CD14-positive monocyte (primary cell): Measurements from ENCODE around the gene AFM. TPM values are rescaled to one million over a fixed set of nuclear protein-coding genes. Genes with fewer than 3 reads are reported as not detected.

ENCODE experiments used
- DNase-seq, 3 donors: peaks; one replicate each; pipeline ENCODE4 v3.0.0-alpha.2; 2011 to 2022
- H2AFZ ChIP-seq: 2 replicates; pipeline ENCODE4 v1.6.0; 2012; ENCODE audit warnings: mild to moderate bottlenecking, low read depth, low read length, inconsistent platforms; ENCODE audit not compliant: insufficient read depth, poor library complexity, severe bottlenecking
- H3K27ac ChIP-seq, 2 donors: 1 replicate in 1 of 2; 2 replicates in 1 of 2; pipeline ENCODE4 v1.5.1; 2012 to 2013; ENCODE audit warnings: low read length in 2 of 2, control low read depth in 1 of 2, inconsistent platforms in 1 of 2, low read depth in 1 of 2, mild to moderate bottlenecking in 1 of 2
- H3K27me3 ChIP-seq, 2 donors: one replicate each; pipeline versions ENCODE4 v1.6.0 to v1.6.1; 2011 to 2013; ENCODE audit warnings: low read length in 2 of 2; ENCODE audit not compliant: control insufficient read depth in 2 of 2, insufficient read depth in 2 of 2
- H3K36me3 ChIP-seq, 2 donors: replicated peaks in 1 of 2; 1 replicate in 1 of 2; 2 replicates in 1 of 2; pipeline versions ENCODE4 v1.5.1 to v1.6.1; 2012 to 2013; ENCODE audit warnings: low read length in 2 of 2, control low read depth in 1 of 2, inconsistent platforms in 1 of 2, mild to moderate bottlenecking in 1 of 2; ENCODE audit not compliant: insufficient read depth in 2 of 2, control insufficient read depth in 1 of 2
- H3K4me1 ChIP-seq, 2 donors: 1 replicate in 1 of 2; 2 replicates in 1 of 2; pipeline versions ENCODE4 v1.5.1 to v1.6.1; 2012 to 2013; ENCODE audit warnings: low read length in 2 of 2, control low read depth in 1 of 2, inconsistent platforms in 1 of 2, mild to moderate bottlenecking in 1 of 2, moderate library complexity in 1 of 2; ENCODE audit not compliant: insufficient read depth in 2 of 2, control insufficient read depth in 1 of 2
- H3K4me2 ChIP-seq: replicated peaks from 2 replicates; pipeline ENCODE3; 2012; ENCODE audit warnings: low read length, moderate library complexity, mild to moderate bottlenecking; ENCODE audit not compliant: poor library complexity, severe bottlenecking; ENCODE audit errors: extremely low read depth
- H3K4me3 ChIP-seq, 3 experiments: fragments of 200-600 bp in 1 of 3; sonication (generic) in 1 of 3; replicated peaks in 1 of 3; 1 replicate in 2 of 3; 2 replicates in 1 of 3; pipeline ENCODE4 v1.5.1; 2011 to 2013; ENCODE audit warnings: low read length in 3 of 3, mild to moderate bottlenecking in 3 of 3, control low read depth in 2 of 3, low read depth in 2 of 3, inconsistent platforms in 1 of 3, moderate library complexity in 1 of 3
- H3K79me2 ChIP-seq: 2 replicates; pipeline ENCODE4 v1.6.0; 2012; ENCODE audit warnings: mild to moderate bottlenecking, control low read depth, inconsistent platforms, low read length, moderate library complexity; ENCODE audit not compliant: insufficient read depth
- H3K9ac ChIP-seq: 2 replicates; pipeline ENCODE4 v1.6.0; 2017; ENCODE audit warnings: low read length, mild to moderate bottlenecking; ENCODE audit not compliant: insufficient read depth, poor library complexity, severe bottlenecking
- H3K9me3 ChIP-seq, 2 donors: replicated peaks in 1 of 2; 1 replicate in 1 of 2; 2 replicates in 1 of 2; pipeline versions ENCODE4 v1.5.1 to v1.6.1; 2012 to 2013; ENCODE audit warnings: low read length in 2 of 2, control low read depth in 1 of 2; ENCODE audit not compliant: control insufficient read depth in 1 of 2, insufficient read depth in 1 of 2
- H4K20me1 ChIP-seq: 2 replicates; pipeline ENCODE4 v1.6.0; 2012; ENCODE audit warnings: mild to moderate bottlenecking, low read length, control low read depth, moderate library complexity; ENCODE audit not compliant: insufficient read depth
- H3K27ac Mint-ChIP-seq, 7 donors: one replicate each; pipeline ENCODE4 v1.8.0; 2020; ENCODE audit warnings: mild to moderate bottlenecking in 7 of 7, mixed read lengths in 7 of 7, moderate library complexity in 6 of 7, inconsistent platforms in 2 of 7
- H3K27me3 Mint-ChIP-seq, 3 donors: one replicate each; pipeline ENCODE4 v1.8.0; 2021 to 2022; ENCODE audit warnings: low read depth in 3 of 3, mild to moderate bottlenecking in 3 of 3, mixed read lengths in 3 of 3, moderate library complexity in 3 of 3, inconsistent platforms in 1 of 3
- H3K36me3 Mint-ChIP-seq, 2 donors: one replicate each; pipeline ENCODE4 v1.8.0; 2020; ENCODE audit warnings: mixed read lengths in 2 of 2, inconsistent platforms in 1 of 2, mild to moderate bottlenecking in 1 of 2
- H3K4me1 Mint-ChIP-seq: one replicate; pipeline ENCODE4 v1.8.0; 2020; ENCODE audit warnings: mild to moderate bottlenecking, mixed read lengths
- H3K4me3 Mint-ChIP-seq, 2 donors: one replicate each; pipeline ENCODE4 v1.8.0; 2020; ENCODE audit warnings: mild to moderate bottlenecking in 2 of 2, mixed read lengths in 2 of 2, moderate library complexity in 1 of 2
- H3K9me3 Mint-ChIP-seq, 7 donors: one replicate each; pipeline ENCODE4 v1.8.0; 2020 to 2022; ENCODE audit warnings: mixed read lengths in 7 of 7, mild to moderate bottlenecking in 6 of 7, moderate library complexity in 6 of 7, inconsistent platforms in 2 of 7
- CTCF ChIP-seq: fragments of 200-600 bp; IDR thresholded peaks from one replicate; pipeline ENCODE4 v1.8.0; 2022; ENCODE audit warnings: antibody characterized with exemption, mild to moderate bottlenecking
- WGBS: methylation state at CpG from one replicate; pipeline ENCODE4 v1.1.5; 2013; ENCODE audit warnings: missing lambda C conversion rate; ENCODE audit not compliant: insufficient coverage; 5-methylcytosine and 5-hydroxymethylcytosine counted together
- intact Hi-C, 2 donors: fragments of 100-400 bp; cut with micrococcal nuclease; formaldehyde crosslinking; loops; one replicate each; pipeline versions ENCODE4 v1.15.0 to v1.15.1; 2023
- polyA plus RNA-seq, 3 donors: library from polyadenylated mRNA; depleted of rRNA in 1 of 3; unstranded in 2 of 3; stranded (reverse) in 1 of 3; fragments of 300-500 nt in 2 of 3; fragments of >200 nt in 1 of 3; fragmentation: Illumina TruSeq in 2 of 3; gene quantifications; 1 replicate in 2 of 3; 2 replicates in 1 of 3; pipeline ENCODE4 v1.2.3, GENCODE V29; 2012 to 2021

The AFM gene
- polyA plus RNA-seq, 3 donors, result not detected

DNA sequence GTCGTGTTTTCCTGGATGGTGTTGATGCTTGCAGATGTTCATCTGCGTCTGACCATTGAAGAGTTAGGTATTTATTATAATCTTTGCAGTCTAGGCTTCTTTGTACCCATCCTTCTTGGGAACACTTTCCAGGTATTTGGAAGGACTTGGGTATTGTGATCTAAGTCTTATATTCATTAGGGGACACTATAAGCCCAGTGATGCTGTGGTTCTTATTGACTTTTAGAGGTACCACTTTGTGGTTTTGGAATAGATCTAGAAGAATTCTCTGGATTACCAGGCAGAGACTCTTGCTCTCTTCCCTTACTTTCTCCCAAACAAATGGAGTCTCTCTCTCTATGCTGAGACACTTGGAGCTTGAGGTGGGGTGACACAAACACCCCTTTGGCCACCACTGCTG, 41.6 kb downstream of the AFM start:
- H3K27me3 Mint-ChIP-seq, result peaks cover 2 to 5% (median 4%) of the 10 kb centered on the region in 3 donors
- no peak overlapping the region for H3K27ac Mint-ChIP-seq
- no peak overlapping the region for H3K4me3 Mint-ChIP-seq

DNA sequence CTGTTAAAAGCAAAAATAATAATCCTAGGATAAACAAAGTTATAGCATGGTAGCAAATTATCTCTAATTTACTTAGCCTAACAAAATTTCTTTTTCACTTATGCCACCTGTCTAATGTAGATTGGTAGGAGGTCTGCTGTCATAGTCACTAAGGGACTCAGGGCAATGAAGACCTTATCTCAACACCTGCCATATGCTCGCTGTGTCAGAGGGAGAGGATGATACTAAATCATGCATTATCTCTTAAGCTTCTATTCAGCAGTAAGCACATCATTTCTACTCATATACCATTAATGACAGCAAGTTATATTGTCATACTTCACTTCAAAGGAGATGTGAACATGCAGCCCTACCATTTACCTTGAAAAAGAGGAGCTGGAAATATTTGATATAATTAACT, 44.1 kb downstream of the AFM start:
- Histone ChIP-seq H3K9me3 (no peaks in the 10 kb centered on the region), H3K36me3 (no peaks in the 10 kb centered on the region), H3K4me2 (no peak overlapping the region), H3K4me1 (no peaks in the 10 kb centered on the region), H3K4me3 (no peak overlapping the region), H2AFZ (no peak overlapping the region), H3K79me2 (no peaks in the 10 kb centered on the region), H4K20me1 (no peaks in the 10 kb centered on the region), H3K27me3 (no peaks in the 10 kb centered on the region), H3K27ac (no peak overlapping the region), H3K9ac (no peak overlapping the region)
- intact Hi-C loops, result no loop called here
- WGBS, result no CpG with 5 or more reads among the region's 1 CpG
- Mint-ChIP-seq H3K27ac (no peak overlapping the region), H3K36me3 (no peaks in the 10 kb centered on the region), H3K4me1 (no peaks in the 10 kb centered on the region), H3K27me3 (peaks cover 2% of the 10 kb centered on the region in 3 donors), H3K9me3 (peaks cover 0 to 3% (median under 1%) of the 10 kb centered on the region in 7 donors), H3K4me3 (no peak overlapping the region)
- no peak for TF ChIP-seq CTCF
- no peak for DNase-seq

More for the DNA sequence above, 41.6 kb downstream of the AFM start:
- H3K36me3 ChIP-seq, result no peaks in the 10 kb centered on the region
- H2AFZ ChIP-seq, result no peak overlapping the region
- no peaks in the 10 kb centered on the region for H3K9me3 ChIP-seq
- H3K27ac ChIP-seq, result no peak overlapping the region
- peaks cover under 1 to 4% (median 2%) of the 10 kb centered on the region in 7 donors for H3K9me3 Mint-ChIP-seq
- no peaks in the 10 kb centered on the region for H3K4me1 Mint-ChIP-seq
- H3K4me2 ChIP-seq, result no peak overlapping the region
- H3K9ac ChIP-seq, result no peak overlapping the region
- TF ChIP-seq CTCF, result no peak
- no peaks in the 10 kb centered on the region for H3K36me3 Mint-ChIP-seq
- H3K4me1 ChIP-seq, result no peaks in the 10 kb centered on the region
- intact Hi-C loops, result no loop called here
- H4K20me1 ChIP-seq, result no peaks in the 10 kb centered on the region
- no peak for DNase-seq
- WGBS, result no CpG with 5 or more reads among the region's 2 CpGs
- H3K27me3 ChIP-seq, result no peaks in the 10 kb centered on the region
- H3K79me2 ChIP-seq, result no peaks in the 10 kb centered on the region
- no peak overlapping the region for H3K4me3 ChIP-seq
